Skin of body (tissue), 3 donors: ENCODE data around the gene TEX261. TPM values are rescaled to one million over a fixed set of nuclear protein-coding genes. Genes with fewer than 3 reads are reported as not detected.

ENCODE experiments used
- DNase-seq: peaks from one replicate; lab custom pipeline; 2025; lab: John Stamatoyannopoulos, UW
- small RNA-seq: library from RNA; depleted of rRNA; stranded (forward); fragments of <200 nt; gene quantifications from one replicate; pipeline ENCODE3, GENCODE V24; 2014; ENCODE audit warnings: low replicate concordance
- total RNA-seq: library from RNA; depleted of rRNA; stranded (reverse); fragments of >200 nt; gene quantifications from one replicate; pipeline ENCODE4 v1.2.3, GENCODE V29; 2014

Gene TEX261
- total RNA-seq, 1 donor from 2014 or later, result 14.3 TPM

DNA sequence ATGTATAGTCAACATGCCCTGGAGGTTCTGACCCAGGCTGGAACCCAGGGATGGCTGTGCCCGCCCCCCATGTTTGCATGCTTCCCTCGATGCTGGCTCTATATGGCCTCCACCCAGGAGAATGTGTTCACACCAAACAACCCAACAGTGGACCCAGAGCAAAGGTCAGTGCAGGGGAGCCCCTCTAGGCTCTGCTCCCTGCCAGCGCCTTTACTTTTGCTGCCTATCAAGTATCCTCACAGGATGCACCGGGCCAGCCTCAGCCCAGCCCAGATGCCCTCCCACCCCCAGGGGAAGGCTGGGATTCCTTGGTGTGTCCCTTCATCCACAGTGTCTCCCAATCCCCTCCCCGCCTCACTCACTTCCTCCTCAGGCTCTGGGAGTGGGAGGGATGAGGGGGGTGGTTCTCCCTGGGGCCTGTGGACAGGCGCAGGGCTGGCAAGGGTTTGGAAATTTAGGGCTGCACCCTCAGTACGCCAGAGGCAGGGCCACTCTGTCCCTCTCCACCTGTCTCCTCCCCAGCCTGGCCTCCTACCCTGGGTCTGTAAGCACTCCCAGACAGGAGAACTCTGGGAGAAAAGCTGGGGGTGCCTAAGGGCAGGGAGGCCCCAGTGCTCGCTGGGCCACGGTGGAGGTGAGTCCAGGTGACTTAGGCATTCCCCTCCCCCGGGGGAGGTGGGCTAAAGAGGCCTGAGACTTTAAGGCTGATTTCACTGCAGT is 56.6 kb downstream of the TEX261 start:
- no peak for DNase-seq

DNA sequence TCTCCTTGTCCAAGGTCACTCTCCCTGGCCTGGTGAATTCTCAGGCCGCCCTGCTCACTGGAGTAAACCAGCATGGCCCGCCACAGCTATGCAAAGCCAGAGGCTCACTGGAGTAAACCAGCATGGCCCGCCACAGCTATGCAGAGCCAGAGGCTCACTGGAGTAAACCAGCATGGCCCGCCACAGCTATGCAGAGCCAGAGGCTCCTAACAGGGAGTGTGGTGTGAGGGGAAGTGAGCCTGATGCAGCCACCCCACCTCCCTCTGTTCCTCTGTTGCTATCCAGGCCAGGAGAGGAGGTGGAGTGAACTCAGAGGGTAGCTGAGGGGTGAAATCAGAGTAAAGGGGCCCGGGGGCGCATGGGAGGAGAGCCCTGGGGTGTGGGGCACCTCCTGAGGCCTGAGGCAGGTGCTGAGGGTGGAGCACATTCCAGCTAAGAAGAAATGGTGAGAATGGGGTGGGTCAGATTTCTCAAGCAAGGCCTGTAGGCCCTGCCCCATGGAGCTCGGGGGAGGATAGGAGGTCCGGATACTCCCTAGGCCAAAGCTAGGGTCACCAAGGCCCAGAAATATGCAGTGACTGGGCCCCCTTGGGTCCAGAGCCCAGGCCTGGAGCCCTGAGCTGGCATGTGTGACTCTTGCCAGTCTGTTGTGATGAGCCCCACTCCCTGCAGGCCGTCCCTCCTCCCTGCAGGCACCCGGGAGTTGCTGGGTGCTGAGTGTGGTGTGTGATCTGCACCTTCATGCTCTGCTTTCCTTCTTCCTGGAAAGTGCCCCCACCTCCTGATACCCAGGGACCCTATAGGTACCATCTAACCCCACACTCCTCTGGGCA is 57.5 kb downstream of the TEX261 start:
- DNase-seq, result no peak

DNA sequence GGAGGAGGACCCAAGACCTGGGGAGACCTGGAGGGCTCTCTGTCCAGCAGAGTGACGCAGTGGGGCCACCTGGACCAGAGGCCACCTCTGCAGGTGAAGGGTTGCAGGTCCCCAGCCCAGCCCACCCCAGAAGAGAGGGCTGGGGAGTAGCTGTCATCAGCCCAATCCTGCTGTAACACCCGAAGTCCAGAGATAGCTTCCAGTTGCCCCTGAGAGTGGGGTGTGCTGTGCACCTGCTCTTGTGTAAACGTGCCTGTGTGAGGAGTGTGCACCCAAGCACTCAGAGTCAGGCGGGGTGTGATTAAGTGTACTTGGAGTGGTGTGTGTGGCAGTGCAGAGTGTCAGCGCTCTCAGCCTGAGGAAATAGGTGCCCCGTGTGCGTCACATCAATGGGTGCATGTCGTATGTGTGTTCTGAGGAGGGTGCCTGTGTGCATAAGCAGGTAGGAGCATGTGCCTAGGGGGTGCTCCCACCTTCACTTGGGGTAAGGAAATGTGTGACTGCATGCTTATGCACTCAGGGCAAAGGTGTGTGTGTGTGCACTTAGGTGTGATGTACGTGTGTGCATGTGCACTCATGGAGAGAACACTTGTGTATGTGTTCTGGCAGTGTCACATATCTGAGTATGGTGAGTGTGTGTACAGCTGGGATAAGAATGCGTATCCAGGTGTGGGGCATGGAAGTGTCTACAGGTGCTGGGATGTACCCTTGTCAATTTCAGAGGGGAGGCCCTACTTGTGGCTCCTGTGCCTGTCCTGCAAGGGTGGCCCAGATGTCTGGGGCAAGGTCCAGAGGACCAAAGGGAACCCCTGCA is 58.3 kb downstream of the TEX261 start:
- DNase-seq, result no peak

Small RNA genes lying within 50 kb of the gene (small RNA-seq; reads per million reads assigned to genes)
- not detected for gene RN7SL160P

Other genes starting within 250 kb of the TEX261 start
- 8.5 TPM for gene ADD2, start 226.7 kb downstream of the TEX261 start, total RNA-seq
- gene FIGLA, start 204.2 kb downstream of the TEX261 start, total RNA-seq, result not detected
- 0.10 TPM for gene CLEC4F, start 174.3 kb downstream of the TEX261 start, total RNA-seq
- gene CD207, start 159.1 kb downstream of the TEX261 start, total RNA-seq, result 5.3 TPM
- gene VAX2, start 94.3 kb downstream of the TEX261 start, total RNA-seq, result 0.20 TPM
- gene ATP6V1B1, start 59.0 kb downstream of the TEX261 start, total RNA-seq, result 2.3 TPM
- gene ANKRD53, start 16.2 kb downstream of the TEX261 start, total RNA-seq, result 2.1 TPM
- 58.2 TPM for gene NAGK, start 73.8 kb upstream of the TEX261 start, total RNA-seq
- 33.5 TPM for gene MCEE, start 135.4 kb upstream of the TEX261 start, total RNA-seq
- 22.8 TPM for gene MPHOSPH10, start 135.8 kb upstream of the TEX261 start, total RNA-seq
- gene PAIP2B, start 232.2 kb upstream of the TEX261 start, total RNA-seq, result 14.3 TPM